Esophagus squamous epithelium (tissue), 5 donors: ENCODE results near the gene CRYBA4. TPM values are rescaled to one million over a fixed set of nuclear protein-coding genes. Genes with fewer than 3 reads are reported as not detected.

Source experiments
- DNase-seq: peaks from one replicate; lab custom pipeline; 2025; lab: John Stamatoyannopoulos, UW
- H3K27ac ChIP-seq, 4 donors: fragments of 200-600 bp; sonication (generic); one replicate each; pipeline ENCODE4 v1.5.1; 2016 to 2019; ENCODE audit warnings: mild to moderate bottlenecking in 1 of 4
- H3K27me3 ChIP-seq, 4 donors: fragments of 200-600 bp; sonication (generic); 1 replicate in 3 of 4; 2 replicates in 1 of 4; pipeline versions ENCODE4 v1.5.1 to v1.6.0; 2017 to 2021; ENCODE audit warnings: antibody characterized with exemption in 1 of 4
- H3K36me3 ChIP-seq, 3 donors: fragments of 200-600 bp; sonication (generic); one replicate each; pipeline ENCODE4 v1.5.1; 2016 to 2019
- H3K4me1 ChIP-seq, 3 donors: fragments of 200-600 bp; sonication (generic); one replicate each; pipeline ENCODE4 v1.5.1; 2017 to 2019
- H3K4me3 ChIP-seq, 4 donors: fragments of 200-600 bp; sonication (generic); 1 replicate in 3 of 4; 2 replicates in 1 of 4; pipeline ENCODE4 v1.5.1; 2016 to 2019; ENCODE audit warnings: mild to moderate bottlenecking in 2 of 4, moderate library complexity in 1 of 4
- H3K9me3 ChIP-seq, 3 donors: fragments of 200-600 bp; sonication (generic); one replicate each; pipeline ENCODE4 v1.5.1; 2016 to 2019
- CTCF ChIP-seq, 6 experiments: fragments of 450-650 bp in 4 of 6; fragments of 200-600 bp in 2 of 6; sonication (generic) in 2 of 6; IDR thresholded peaks; one replicate each; pipeline ENCODE4 v1.5.1; 2016 to 2019; ENCODE audit warnings: antibody characterized with exemption in 6 of 6, mild to moderate bottlenecking in 4 of 6, moderate library complexity in 4 of 6
- POLR2A ChIP-seq, 4 donors: fragments of 450-650 bp; IDR thresholded peaks; one replicate each; pipeline ENCODE4 v1.6.1; 2017; ENCODE audit warnings: antibody characterized with exemption in 4 of 4, mild to moderate bottlenecking in 4 of 4, moderate library complexity in 3 of 4
- WGBS, 2 donors: methylation state at CpG; one replicate each; pipeline ENCODE4 v1.1.5; 2018; 5-methylcytosine and 5-hydroxymethylcytosine counted together
- intact Hi-C: fragments of 100-400 bp; cut with DNase I; formaldehyde crosslinking; loops from one replicate; pipeline ENCODE4 v1.15.0; 2022
- total RNA-seq, 4 donors: library from RNA; depleted of rRNA; stranded (reverse); fragments of >200 nt; gene quantifications; one replicate each; pipeline ENCODE4 v1.1.0, GENCODE V29; 2016
- donor health status: DM: yes; HTN: yes; CAD: no.

Gene CRYBA4
- total RNA-seq, 4 donors from 2014 or later: not detected

GRCh38 chr22:26631282-26631681, 9.5 kb downstream of the CRYBA4 start:
- intact Hi-C loops: no loop called here
- no peak overlapping the region for H3K27ac ChIP-seq
- no peak overlapping the region for H3K4me3 ChIP-seq
- no peaks in the 10 kb centered on the region for H3K36me3 ChIP-seq
- no peaks in the 10 kb centered on the region for H3K9me3 ChIP-seq
- no peak for TF ChIP-seq CTCF (IDR thresholded peaks at IDR 0.05)
- no peak for TF ChIP-seq POLR2A (IDR thresholded peaks at IDR 0.05)
- H3K27me3 ChIP-seq: peaks cover 0 to 19% (median 0%) of the 10 kb centered on the region in 4 donors
- H3K4me1 ChIP-seq: no peaks in the 10 kb centered on the region
- WGBS, 2 donors: 88 to 97% methylated on average over 4 of the region's 4 CpGs
- no peak for DNase-seq

DNA sequence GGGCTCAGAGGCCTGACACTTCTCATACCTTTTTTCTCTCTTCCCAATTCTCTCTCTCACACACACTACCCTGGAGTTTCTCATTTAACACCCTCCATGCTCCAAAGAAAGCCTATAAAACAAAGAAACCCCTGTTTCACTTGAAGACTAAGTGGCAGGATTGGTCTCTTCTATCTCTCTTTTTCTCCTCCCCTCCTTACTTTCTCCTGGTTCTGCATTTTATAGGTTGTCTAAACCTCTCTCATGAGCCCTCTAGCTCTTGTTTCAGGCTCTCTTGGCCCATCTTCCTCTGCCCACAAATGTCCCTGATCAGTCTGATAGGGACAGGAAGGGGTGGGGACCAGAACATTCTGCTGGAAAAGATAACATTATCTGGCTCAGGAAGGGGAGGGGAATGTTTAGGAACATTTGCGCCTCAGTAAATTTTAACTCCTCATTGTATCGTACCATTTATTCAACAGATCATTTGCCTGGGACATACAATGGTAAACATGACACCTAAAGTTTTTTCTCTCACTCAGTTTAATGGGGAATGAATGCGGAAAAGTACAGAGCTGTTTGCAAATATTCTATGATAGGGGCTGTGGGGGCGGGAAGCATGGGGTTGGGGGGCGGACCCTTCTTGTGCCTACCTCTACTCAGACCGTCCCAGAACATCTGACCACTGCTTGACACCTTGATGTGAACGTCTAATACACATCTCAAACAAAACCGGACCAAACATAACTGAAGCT, 10.8 kb downstream of the CRYBA4 start:
- 49 to 55% methylated on average over 7 to 8 of the region's 8 CpGs for WGBS, 2 donors
- H3K36me3 ChIP-seq: no peaks in the 10 kb centered on the region
- intact Hi-C loops: no loop called here
- no peak overlapping the region for H3K4me3 ChIP-seq
- no peaks in the 10 kb centered on the region for H3K9me3 ChIP-seq
- DNase-seq: no peak
- peaks cover 0 to 19% (median 0%) of the 10 kb centered on the region in 4 donors for H3K27me3 ChIP-seq
- H3K27ac ChIP-seq: peak overlapping the region in 3 of 4 donors; percentile 44 to 57 (median 47)
- no peak for TF ChIP-seq POLR2A (IDR thresholded peaks at IDR 0.05)
- no peak for TF ChIP-seq CTCF (IDR thresholded peaks at IDR 0.05)
- H3K4me1 ChIP-seq: no peaks in the 10 kb centered on the region

DNA sequence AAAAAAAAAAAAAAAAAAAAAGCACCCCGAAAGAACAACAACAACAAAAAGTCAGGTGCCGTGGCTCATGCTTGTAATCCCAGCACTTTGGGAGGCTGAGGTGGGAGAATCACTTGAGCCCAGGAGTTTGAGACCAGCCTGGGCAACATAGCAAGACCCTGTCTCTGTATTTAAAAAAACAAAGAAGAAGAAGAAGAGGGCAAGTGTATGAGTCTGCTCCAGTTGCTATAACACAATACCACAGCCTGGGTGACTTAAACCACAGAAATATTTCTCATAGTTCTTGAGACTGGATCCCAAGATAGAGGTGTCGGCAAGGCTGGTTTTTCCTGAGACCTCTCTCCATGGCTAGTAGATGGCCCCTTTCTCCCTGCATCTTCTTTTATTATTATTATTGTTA, 12.4 kb downstream of the CRYBA4 start:
- DNase-seq: no peak
- 84 to 93% methylated on average over 3 of the region's 3 CpGs for WGBS, 2 donors
- Histone ChIP-seq H3K27ac (no peak overlapping the region), H3K27me3 (peaks cover 0 to 15% (median 0%) of the 10 kb centered on the region in 4 donors), H3K9me3 (no peaks in the 10 kb centered on the region), H3K36me3 (no peaks in the 10 kb centered on the region), H3K4me1 (no peaks in the 10 kb centered on the region), H3K4me3 (no peak overlapping the region)
- intact Hi-C loops: no loop called here
- TF ChIP-seq POLR2A (IDR thresholded peaks at IDR 0.05) (no peak), CTCF (IDR thresholded peaks at IDR 0.05) (no peak)

DNA sequence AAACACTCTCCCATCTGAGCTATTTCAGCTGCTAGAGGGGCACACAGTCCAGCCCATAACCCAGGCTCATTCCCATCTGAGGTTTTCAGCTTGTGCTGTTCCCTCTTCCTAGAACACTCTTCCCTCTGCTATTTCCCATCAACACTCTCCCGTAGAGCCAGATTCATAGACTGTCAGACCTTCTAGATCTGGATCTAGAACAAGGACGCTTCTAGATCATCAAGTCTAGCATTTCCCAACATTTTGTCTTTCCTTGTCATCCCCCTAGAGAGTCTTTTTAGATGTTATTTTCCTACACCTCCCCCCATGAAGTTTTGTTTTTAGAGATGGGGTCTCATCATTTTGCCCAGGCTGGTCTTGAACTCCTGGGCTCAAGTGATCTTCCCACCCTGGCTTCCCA, 13.4 kb downstream of the CRYBA4 start:
- DNase-seq: no peak
- intact Hi-C loops: no loop called here
- H3K27me3 ChIP-seq: peaks cover 0 to 25% (median 0%) of the 10 kb centered on the region in 4 donors
- no peak for TF ChIP-seq CTCF (IDR thresholded peaks at IDR 0.05)
- no peak overlapping the region for H3K4me3 ChIP-seq
- H3K27ac ChIP-seq: no peak overlapping the region
- WGBS, 2 donors: 85 to 89% methylated on average over 2 of the region's 2 CpGs
- no peaks in the 10 kb centered on the region for H3K9me3 ChIP-seq
- H3K4me1 ChIP-seq: no peaks in the 10 kb centered on the region
- H3K36me3 ChIP-seq: no peaks in the 10 kb centered on the region

GRCh38 chr22:26636296-26636695, 14.5 kb downstream of the CRYBA4 start:
- H3K4me3 ChIP-seq: no peak overlapping the region
- peaks cover 0 to 36% (median 0%) of the 10 kb centered on the region in 4 donors for H3K27me3 ChIP-seq
- H3K27ac ChIP-seq: no peak overlapping the region
- WGBS, 2 donors: 29 to 31% methylated on average over 1 of the region's 1 CpG
- DNase-seq: no peak
- TF ChIP-seq POLR2A (IDR thresholded peaks at IDR 0.05) (no peak), CTCF (IDR thresholded peaks at IDR 0.05) (no peak)
- intact Hi-C loops: no loop called here
- H3K4me1 ChIP-seq: no peaks in the 10 kb centered on the region
- H3K9me3 ChIP-seq: no peaks in the 10 kb centered on the region
- no peaks in the 10 kb centered on the region for H3K36me3 ChIP-seq
